Activated CD4-positive, alpha-beta T cell treated with anti-CD3 and anti-CD28 coated beads, Interleukin-2, Interleukin-4, amounts not matched to agents 100 ng/mL and 50 ng/mL, durations not matched to agents 16 hours and 8 hours (primary cell): ENCODE results near the gene CFL1.
"Not testable (repeated sequence)": the region's sequence is repeated elsewhere in the genome, so short reads cannot be mapped to it uniquely, and the experiment has no call there.

Experiments used
- DNase-seq: peaks from one replicate; pipeline ENCODE4 v3.0.0-alpha.2; 2020; ENCODE audit warnings: low spot score

Gene CFL1

DNA sequence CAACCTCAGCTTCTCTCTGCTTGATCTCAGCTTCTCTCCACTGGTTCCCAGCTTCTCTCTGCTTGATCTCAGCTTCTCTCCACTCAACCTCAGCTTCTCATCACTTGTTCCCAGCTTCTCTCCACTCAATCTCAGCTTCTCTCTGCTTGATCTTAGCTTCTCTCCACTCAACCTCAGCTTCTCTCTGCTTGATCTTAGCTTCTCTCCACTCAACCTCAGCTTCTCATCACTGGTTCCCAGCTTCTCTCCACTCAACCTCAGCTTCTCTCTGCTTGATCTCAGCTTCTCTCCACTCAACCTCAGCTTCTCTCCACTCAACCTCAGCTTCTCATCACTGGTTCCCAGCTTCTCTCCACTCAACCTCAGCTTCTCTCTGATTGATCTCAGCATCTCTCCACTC, 25.7 kb downstream of the CFL1 start:
- not testable (repeated sequence) for DNase-seq

DNA sequence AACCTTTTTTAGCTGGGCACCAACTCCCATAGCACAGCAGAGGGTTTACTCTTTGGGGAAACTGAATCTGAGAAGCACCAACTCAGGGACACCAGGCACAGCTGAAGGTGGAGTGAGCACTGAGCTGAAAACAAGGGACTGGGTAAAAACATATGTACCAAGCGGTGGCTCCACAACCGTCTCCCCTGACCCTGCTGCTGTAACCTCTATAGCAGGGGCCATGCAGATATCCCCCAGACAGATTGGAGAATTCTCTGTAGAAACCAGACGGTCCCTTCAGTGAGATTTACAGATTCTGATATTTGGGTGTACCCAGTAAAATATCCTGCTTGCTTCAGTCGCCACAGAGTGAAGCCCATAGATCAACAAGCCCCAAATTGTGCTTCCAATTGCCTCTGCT, 28.5 kb downstream of the CFL1 start:
- DNase-seq, result no peak

DNA sequence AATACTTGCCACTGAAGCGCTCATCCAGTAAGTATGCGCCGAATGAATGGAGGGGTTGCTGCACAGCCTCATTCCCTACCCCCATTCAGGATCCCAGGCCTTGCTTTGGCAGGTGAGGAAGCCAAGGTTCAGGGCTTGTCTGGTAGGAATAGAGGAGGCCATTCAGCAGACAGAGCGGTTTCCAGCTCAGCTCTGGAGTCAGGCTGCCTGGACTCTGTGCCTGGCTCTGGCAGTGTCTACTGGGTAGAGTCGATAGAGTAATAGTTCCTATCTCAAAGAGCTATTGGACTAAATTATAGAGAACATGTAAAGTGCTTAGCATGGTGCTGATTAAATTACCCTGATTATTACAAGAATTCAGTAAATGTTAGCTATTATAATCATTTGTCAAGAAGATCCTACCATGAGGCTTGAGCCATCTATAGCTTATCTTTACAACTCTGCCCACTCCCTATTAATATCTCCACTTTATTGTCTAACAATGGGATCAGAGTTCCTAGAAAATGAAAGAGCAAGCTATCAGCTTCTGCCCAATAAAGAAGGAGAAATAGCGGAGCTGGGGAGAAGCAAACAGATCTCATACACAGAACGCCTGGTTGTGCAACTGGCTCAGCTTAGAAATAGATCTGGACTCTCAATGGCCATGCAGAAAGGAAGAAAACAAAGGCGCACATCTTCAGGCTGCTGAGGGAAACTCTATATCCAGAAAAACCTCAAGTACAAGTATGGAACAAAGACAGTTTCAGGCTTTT, 30.8 kb downstream of the CFL1 start:
- no peak for DNase-seq

DNA sequence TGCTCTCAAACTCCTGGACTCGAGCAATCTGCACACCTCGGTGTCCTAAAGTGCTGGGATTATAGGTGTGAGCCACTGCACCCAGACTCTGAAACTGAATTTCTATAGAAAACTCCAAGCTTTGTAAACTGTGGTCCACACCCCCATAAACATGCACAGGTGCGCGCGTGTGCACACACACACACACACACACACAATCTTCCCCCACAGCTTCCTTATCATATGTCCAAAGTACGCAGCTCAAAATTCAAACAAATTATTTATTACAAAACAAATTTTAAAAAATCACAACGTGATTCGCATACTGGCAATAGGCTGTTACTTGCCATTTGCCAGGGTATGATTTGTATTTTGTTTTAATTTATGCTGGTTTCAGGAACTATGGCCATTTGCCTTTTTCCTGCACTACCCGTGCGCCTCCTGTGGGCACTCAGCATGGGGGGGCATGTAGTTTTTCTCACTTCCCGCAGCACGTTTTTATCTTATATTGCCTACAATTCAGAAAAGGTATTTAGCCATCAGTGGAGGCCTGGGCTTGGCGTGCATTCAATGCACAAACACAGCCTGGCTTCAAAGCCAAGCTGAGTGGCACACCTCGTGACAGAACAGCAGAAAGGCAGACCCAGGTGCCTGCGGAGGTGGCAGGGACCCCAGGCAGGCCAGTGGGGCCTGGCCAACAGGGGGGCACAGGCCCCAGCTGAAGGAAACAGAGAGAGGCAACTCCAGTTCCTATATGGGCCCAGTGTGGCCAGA, 35.0 kb downstream of the CFL1 start:
- DNase-seq, result no peak

DNA sequence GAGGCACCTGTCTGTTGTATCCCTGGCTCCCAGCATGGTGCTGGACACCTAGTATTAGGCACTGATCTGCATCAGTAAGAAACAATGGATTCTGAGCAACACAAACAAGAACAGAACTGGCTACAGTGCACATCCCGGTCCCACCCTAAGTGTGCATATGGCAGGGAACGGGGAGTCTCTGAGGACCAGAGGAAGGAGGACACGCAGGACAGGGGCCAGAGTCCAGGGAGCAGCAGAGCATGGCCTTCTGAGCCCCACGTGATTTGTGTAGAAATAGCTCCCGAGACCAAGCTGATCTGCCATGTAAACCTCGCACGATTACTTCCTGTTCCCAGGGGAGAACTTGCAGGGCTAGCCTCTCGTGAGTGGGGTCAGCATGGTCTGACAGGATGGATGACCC, 36.9 kb downstream of the CFL1 start:
- no peak for DNase-seq

DNA sequence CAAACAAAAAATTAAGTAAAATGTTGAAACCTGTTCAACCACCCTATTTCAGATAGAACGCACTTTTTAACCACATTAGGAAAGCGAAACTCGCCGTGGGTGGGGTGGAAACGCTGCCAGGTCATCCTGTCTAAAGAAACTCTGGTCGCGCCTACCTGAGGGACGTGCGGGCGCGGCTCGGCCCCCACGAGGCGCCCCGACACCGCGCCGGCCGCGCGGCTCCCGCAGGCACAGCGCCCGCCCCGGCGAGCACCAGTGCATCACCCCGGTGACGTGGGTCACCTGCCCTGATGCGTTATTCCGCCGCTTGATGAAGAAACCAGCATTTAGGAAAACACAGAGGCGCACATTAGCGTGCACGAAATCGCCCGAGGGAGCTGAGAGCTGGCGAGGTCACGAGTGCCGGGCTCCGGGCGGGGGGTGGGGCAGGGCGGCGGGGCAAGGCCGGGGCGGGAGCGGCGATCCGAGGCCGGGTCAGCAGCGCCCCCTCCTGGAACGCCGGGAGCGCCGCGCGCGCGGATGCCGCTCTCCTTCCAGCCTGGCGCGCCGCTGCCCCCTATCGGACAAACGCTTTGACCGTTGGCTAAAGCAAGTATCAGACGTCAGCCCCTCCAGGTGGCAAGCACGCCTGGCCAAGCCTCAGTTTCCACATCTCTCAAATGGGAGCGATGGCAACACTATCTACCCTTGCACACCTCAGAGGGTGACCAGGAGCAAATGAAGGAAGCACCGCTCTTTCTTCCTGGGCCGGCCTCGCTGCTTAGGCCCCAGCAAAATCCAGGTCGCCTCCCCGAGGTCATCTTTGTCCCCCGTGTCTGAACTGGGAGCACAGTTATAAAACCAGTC, 39.9 kb downstream of the CFL1 start:
- DNase-seq, result peak; percentile 94

DNA sequence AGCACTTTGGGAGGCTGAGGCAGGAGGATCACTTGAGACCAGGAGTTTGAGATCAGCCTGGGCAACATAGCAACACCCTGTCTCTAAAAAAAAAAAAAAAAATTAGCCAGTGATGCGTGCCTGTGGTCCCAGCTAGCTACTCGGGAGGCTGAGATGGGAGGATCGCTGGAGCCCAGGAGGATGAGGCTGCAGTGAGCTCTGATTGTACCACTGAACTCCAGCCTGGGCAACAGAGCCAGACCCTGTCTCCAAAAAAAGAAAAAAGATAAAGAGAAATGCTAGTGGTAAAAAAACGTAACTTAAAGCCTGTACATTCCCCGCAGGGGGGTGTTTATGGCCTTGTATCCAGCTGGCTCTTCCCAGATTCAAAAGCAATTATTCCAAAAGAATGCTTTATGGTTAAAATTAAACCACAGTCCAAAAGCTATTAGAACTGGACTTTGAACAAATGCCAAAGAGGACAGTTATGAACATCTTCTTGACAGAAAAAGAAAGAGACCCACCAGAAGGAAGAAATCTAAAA, 40.6 kb downstream of the CFL1 start:
- DNase-seq, result no peak

DNA sequence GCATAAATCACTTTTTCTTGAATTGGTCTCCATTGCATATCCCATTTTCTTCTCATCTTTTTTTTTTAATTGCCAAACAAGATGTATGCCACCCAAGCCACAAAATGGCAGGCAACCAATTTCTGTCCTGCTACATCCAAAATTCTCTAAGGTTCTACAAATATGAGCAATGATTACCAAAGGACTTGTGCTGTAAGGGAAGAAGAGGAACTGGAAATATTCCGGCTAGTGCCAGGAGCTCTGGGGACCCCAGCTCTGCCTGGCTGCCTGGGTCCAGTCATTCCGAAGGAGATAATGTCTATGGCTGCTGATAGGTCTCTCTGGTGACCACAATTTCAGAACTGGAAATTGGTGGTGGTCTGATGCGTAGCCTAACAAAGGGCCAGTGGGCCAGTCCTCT, 41.3 kb downstream of the CFL1 start:
- no peak for DNase-seq

DNA sequence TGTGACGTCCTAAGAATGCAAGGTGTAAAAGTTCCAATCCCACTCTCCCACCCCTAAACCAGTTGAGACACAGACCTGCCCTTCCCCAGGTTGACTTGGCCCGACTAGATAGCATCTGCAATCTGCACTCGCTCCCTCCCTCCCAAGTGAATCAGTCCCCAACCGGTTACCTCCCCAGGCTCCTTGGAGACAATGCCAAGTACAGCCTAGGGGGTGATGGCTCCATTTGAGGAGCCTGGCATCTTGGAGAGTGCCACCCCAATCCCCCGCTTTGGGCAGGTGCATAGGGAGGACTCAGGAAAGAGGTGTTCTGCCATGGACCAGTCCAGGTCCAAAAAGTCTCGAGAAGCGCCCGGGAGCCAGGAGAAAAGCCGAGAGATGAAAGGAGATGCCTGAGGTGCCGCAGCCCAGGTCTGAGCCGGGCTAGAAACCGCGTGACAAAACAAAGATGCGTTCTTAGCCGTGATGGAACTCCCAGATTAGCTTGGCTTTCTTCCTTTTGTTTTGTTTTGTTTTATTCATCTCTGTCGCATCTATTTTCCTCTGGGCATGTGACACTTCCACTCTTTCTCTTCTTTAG, 42.9 kb downstream of the CFL1 start:
- DNase-seq, result no peak

DNA sequence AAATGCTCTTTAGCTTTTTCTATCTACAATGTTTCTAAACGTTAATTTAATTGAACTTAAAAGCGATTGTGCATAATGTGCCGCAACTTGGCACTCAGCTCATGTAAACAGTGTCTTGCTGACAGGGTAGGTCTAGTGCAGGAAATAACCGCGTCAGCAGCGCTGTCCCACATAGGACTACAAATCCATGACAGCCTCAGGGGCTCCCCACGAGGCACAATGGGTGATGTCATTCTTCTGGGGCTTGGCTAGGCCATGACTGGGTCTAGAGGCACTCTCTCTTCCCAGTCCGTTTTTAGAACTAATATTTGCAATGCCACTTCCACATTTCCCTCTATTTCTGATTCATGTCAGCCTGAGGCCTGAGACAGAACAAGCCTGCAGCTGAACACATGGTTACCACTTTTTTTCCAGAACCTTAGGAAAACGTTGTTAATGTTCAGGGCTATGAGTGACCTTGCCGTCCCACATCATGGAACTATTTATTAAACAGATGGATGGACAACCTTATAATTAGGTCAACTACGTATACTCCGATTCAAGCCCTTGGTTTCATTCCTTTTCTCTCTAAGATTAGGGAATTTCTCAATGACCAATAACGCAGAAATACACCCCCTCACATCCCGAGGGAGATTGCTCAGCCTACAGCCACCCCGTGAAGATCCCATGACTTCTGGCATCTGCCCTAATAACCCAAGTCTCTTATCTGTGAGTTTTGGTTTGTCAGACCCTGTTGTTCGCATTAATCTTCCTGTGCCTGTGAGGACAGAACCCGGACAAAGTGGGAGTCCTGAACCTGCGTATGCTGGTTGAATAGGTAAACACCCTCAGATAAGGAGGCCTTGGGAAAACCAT, 43.6 kb downstream of the CFL1 start:
- DNase-seq, result no peak

DNA sequence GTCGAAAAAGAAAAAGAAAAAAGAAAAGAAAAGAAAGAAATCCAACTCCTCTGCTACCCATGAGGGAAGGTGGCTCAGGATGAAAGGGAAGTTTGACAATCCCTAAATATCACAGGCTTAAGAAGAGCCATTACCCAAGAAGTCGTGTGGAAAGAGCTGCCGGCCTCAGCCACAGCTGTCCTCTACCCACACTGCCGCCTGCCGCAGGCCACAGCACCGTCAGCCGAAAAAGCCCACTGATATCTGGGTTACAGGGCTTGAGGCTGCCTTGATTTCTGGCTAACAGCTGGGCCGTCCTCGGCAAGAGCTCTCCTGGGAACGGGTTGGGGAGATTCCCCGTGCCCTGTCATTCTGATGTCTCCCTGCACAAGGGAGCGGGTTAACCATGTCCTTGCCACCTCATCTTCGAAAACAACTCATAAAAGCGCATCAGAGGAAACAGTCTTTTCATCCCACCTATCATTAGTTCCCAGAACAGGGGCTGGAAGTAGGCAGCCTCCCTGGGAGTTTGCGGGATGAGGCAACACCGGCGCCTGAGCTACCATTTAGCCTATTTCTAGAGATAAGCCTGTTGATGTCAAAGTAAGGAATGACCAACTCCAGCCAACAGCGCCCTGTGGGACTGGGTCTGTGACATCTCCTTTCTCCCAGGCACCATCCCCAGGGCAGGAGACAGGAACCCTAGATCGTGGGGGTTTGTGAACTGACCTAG, 46.1 kb downstream of the CFL1 start:
- DNase-seq, result no peak

DNA sequence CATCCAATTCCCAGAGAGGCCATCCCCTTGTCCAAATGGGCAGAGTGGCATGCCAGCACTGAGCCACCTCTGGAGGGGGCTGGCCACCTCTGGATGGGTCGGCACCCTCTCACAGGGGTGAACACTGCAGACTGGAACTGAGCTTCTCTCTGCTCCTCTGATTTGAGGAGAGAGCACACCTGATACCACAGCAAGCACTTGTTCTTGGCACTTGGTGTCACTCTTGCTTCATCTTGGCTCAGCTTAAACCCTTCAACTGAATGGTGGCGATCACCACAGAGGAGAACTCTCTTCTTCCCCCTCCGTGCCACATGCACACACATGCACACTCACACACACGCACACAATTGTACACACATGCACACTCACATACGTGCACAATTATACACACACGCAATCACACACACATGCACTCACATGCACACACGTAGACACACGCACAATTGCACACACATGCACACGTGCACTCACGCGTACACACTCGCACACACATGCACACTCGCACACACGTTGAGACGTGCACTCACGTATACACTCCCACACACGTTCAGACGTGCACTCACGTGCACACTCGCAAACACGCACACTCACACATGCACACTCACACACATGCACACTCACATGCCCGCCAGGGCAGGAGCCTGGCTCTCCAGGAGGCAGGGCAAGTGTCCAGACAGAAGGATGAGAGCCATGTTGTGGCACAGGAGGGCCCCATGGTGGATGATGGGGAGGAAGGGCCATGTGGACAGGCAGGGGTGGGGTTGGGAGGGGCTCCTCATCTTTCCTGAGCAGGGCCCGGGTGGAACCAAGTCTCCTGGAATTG, 47.7 kb downstream of the CFL1 start:
- DNase-seq, result no peak

DNA sequence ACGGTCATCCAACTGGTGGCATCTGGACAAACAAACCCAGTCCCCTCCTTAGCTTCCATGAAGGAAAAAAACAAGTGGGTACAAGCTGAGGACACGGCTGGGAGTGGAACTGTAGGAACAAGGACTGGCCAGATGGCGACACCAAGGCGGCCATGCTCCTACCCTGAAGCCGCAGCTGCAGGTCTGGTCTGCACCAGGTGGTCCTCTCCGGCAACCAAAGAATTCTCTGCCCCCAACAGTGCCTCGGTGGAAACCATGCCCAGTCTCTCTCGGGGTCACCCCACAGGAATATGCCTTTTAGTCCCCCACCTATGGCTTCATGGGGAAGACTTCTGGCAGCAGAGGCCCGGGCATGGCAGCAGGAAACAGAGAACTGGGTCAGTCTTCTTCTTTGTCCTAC, 48.5 kb downstream of the CFL1 start:
- DNase-seq, result no peak

DNA sequence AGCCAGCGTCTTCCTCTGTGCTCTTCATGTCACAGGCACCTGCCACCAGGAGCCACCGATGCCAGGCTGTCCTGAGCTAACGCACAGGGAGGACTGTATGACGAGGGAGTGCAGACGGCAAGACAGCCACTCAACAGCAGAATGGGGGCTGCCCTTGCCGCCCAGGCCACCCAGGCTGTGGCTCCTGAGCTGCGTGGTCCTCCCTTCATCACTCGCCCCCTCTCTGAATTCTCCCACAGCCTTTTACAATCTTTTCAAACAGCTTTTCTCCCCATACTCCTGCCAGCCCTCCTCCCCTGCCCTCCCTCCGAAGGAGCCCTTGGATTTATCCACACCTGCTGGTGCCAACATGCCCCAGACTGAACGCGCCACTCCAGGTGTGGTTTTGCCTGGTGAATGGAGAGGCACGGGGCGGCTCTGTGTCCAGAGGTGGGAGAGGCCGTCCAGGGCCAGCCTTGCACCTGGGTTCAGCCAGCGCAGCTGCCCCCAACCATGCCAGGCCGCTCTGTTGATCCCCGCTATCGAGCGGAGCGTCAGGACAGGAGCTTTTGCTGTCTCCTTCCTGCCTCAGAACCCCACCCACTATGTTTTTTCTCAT, 49.1 kb downstream of the CFL1 start:
- DNase-seq, result no peak

DNA sequence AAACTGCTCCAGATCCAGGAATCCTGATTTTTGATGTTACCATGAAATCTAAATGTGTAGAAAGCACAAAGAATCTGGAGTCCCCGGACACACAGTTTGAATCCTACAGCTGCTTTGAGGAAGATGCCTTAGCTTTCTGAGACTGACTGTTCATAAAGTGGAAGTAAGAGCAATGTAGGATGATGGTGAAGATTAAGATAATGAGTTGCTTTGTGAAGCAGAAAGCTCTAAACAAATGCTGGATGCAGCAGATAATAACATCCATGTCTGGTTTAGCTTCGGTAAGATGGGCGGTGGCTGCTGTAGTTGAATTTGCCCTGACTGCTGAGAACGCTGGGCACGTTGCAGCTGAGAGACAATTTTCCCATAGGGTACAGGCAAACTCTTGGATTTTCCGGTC, 51.0 kb downstream of the CFL1 start:
- no peak for DNase-seq
